ENCODE results near the gene SPATA2L.

SPATA2L gene, protein sequence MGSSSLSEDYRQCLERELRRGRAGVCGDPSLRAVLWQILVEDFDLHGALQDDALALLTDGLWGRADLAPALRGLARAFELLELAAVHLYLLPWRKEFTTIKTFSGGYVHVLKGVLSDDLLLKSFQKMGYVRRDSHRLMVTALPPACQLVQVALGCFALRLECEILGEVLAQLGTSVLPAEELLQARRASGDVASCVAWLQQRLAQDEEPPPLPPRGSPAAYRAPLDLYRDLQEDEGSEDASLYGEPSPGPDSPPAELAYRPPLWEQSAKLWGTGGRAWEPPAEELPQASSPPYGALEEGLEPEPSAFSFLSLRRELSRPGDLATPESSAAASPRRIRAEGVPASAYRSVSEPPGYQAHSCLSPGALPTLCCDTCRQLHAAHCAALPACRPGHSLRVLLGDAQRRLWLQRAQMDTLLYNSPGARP
- 34.5 reads per million, percentile 59 among the genes with 10 or more reads in this experiment for total RNA-seq

DNA sequence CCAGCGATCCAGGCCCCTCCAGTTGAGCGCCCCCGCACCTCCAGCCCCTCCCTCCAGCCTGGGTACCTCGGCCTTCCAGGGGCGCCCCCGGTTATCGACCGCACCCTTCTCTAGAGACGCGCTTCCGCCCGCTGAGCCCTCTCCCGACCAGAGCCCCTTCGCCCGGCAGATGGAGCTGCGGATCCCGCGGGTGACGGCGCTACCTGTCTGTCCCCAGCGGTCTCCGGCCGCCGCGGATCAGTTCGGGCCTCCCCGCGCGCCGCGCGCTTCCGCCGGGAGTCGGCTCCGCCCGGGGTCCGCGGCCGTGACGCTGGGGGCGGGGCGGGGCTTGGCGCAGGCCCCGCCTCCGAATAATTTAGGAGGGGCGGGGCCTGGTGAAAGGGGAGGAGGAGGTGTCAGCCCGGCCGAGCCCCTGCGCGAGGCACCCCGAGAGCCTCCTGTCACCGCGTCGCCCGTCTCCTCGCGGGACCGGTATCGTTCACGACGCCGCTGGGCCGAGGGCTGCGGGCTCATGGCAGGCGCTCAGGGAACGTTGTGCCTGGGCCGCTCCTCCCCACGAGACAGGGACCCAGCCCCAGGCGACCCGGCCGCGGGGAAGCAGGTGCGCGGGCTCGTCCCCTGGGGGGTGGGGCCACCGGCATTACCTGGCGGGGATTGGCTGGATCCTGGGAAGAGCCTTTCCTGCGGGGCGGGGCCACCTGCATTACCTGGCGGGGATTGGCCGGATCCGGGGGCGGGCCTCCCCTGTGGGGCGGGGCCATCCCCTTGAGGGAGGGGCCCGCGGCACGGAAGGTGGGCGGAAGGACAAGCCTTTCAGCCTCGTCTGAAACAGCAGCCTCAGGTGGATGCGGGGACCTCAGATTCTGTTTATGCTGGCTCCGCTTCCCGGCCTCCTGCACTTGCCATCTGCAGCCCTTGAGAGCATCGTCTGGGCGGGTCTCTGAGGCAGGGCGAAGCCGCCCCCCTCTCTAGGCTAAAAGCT is at the start of gene SPATA2L:
SPATA2L (minus strand) TSS at position 281 of the 982 bp plus-strand sequence. CDS start 473 bp downstream, outside the sequence.
- DNase-seq = peak; percentile 97

DNA sequence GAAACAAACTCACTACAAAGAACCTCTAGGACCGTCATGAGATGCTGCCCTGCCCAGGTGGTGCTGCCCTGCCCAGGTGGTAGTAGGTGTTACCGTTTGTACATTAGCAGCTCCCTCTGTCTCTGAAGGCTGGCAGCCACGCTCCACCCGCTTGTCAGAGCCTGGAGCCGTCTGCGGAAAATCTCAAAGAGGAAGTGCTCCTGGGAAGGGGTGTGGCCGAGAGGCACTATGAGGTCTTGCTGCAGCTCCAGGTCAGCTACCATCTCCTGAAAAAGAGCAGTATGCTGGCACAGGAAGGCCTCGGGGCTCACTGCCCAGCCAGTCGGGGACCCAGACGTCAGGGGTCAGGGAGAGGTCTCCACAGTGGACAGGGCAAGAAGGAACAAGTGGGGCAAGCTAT is 48.1 kb upstream of the SPATA2L start:
- no peak for DNase-seq

DNA sequence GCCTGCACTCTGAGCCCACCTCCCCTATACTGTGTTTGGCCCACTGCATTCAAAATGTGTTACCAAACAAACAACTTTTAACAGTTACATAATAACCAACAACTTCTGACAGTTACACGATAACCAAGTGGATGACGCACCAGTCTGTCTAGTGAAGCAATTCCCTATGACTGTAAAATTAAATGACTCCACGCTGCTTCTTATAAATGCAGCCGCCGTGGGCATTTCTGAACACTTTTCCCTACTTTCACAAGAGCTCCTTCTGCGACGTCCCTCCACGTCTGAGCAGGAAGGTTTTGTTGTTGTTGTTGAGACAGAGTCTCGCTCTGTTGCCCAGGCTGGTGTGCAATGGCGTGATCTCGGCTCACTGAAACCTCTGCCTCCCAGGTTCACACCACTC is 47.4 kb upstream of the SPATA2L start:
- DNase-seq = no peak

DNA sequence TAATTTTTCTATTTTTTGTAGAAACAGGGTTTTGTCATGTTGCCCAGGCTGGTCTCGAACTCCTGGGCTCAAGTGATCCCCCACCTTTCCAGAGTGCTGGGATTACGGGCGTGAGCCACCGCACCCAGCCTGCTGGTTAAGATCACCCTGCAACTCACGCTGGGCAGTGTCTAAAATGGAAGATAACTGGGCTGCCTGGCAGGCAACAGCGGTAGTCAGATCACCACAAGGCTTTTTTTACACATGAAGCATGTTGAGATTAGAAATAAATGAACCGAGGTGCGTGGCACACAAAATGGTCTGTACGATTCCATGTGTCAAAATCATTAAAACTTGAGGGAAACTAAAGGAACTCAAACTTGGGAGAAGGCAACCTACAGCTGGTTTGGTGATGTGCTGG is 46.6 kb upstream of the SPATA2L start:
- no peak for DNase-seq

DNA sequence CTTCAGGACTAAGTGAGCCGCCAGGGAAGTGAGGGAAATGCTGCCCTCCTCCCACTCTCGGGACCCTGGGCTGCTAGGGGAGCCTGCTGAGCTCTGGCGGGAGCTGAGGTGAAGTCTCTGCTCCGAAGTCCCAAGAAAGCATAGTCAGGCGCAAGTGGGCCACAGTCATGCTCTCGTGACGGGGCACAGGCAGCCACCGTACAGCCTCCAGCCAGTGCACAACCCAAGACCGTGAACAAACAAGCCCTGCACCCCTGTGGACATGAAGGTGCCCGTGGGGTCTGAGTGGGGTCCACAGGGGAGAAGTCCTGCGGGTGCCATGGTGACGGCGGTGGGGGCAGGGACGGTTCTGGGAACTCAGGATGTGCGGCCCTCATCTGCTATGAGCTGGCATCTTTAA is 44.5 kb upstream of the SPATA2L start:
- DNase-seq = no peak

DNA sequence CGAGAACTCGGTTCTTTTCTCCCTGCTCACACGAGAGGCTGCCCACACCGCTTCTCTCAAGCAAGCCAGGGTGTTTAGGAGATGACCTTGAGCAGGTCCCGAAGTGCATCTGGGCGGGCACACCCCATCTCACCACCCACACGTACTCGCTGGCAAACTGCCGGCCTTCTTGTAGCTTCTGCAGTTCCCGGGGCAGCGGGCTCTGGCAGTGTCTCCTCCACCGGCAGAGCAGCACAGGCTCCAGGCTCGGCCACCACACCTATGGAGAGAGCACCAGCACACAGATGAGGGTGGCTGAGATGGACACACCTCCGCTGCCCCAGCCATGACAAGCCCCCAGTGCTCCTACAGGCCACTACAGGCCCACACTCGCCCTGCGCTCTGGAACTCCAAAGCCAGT is 43.3 kb upstream of the SPATA2L start:
- DNase-seq = no peak

DNA sequence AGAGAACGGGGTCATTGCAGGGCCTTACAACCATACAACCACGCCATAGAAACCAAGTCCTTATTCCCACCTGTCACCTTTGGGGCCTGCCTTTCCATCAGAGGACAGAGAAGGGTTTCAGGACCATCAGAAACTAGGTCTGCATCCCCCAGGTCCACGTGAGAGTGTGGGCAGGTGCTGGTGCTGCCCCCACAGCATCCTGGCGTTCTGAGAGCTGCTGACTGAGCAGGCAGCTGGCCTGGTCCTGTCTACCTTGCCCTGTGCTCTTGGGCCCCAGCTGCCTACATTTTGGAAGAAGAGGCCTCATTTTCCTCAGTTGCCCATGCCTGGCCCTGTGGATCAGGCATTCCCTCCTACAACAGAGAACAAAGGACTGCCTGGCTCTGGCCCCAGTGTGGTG is 41.4 kb upstream of the SPATA2L start:
- DNase-seq = no peak

DNA sequence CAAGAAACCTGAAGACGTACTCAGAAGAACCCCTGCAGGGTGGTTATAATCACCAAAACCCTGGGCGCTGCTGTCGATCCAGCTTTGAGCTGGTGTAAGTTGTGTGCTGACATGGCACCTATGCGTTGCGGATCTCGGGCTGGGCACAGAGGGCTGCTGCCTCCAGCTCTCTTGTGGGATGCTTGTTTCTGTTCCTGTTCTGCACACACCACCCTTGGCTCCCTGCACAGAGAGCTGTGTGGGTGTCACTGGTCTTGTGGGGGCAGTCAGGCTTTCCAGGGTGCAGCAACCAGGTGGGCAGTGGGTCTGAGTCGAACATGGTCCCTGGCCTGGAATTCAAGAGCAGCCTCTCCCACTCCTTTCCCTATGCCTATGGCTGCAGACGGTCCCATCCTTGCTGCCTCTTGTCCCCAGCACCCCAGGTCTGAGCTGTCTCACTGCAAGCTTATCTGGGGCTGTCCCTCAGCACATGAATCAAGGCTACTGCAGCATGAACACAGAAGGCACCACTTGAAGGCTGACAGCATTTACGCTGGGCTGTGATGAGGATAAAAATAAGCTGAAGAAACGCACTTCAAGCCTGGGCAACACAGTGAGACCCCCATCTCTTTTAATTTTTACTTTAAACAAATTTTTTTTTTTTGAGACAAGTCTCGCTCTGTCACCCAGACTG is 40.0 kb upstream of the SPATA2L start:
- DNase-seq = no peak

DNA sequence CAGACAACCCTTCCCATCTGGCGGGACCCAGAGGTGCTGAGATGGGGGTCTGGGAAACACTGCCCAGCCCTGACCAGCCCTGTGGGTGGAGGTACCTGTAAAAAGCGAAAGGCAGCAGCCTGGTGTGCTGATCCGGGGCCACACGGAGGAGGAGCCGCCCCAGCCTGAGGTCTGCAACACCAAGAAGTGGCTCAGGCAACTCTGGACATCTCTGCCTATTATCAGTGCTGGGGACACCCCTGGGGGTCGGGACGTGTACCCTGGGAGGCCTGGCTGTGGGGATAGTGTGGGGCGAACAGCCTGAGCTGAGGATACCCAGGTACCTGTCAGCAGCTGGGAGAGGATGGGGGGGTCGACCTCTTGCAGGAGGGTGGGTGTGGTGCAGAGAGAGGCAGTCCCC is 37.9 kb upstream of the SPATA2L start:
- no peak for DNase-seq

DNA sequence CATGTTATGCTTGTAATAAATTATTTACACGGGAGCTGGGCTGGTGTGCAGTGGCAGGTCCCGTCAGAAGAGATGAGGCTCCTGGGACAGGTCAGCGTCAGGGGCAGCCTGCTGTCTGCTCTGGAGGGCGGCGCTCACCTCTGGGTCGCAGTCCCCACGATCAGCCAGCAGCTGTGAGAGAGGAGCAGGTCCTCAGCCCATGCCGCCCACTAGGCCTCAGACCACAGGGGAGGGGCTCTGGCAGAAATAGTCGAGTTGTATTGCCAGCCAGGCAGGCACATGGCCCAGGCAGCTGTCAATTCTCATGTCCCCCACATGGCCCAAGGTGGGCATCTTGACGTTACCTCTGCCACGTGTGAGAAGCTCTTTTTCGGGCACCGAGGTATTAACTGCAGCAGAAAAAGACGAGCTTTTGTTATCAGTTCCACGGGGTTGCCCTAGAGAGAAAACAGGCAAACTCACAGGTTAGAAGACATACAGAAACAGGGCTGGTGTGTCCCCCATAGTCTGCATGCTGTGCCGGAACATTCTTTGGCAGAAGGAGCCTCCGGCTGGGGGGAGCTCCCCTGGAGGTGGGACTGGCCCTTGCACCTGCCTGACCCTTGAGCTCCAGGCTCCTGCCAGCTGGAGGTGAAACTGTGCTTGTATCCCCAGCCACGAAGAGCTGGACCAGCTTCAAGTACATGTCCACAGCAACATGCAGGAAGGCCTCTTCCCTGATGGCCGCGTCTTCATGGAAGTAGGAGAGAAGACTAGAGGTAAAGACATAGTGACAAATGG is 37.2 kb upstream of the SPATA2L start:
- DNase-seq = no peak

DNA sequence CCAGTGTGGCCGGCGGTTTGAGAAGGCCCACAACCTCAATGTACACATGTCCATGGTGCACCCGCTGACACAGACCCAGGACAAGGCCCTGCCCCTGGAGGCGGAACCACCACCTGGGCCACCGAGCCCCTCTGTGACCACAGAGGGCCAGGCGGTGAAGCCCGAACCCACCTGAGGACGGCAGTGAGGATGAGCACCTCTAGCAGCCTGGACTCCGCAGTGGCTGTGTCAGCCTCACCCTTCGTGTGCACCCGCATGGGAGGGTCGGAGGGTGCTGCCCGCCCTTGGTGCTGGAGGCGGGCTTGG is 36.5 kb upstream of the SPATA2L start:
- DNase-seq = no peak

DNA sequence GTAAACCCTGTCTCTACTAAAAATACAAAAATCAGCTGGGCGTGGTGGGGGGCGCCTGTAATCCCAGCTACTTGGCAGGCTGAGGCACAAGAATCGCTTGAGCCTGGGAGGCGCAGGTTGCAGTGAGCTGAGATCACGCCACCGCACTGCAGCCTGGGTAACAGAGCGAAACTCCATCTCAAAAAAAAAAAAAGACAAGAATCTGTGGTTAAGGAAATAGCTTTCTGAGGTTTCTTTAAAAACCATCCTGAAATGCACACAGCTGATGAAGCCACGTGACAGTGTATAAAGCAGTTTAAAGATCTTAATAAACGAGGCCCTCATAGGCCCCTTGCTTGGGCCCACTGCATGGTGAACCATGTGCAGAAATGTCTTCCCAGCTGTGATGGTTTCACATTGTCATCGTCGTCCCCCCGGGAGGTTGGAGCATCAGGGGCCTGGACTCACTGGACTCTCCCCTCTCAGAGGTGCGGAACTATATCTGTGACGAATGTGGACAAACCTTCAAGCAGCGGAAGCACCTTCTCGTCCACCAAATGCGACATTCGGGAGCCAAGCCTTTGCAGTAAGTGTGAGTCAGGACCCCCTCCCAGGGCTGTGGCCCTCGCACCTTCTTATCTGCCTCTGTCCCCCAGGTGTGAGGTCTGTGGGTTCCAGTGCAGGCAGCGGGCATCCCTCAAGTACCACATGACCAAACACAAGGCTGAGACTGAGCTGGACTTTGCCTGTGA is 36.0 kb upstream of the SPATA2L start:
- peak; percentile 27 for DNase-seq

DNA sequence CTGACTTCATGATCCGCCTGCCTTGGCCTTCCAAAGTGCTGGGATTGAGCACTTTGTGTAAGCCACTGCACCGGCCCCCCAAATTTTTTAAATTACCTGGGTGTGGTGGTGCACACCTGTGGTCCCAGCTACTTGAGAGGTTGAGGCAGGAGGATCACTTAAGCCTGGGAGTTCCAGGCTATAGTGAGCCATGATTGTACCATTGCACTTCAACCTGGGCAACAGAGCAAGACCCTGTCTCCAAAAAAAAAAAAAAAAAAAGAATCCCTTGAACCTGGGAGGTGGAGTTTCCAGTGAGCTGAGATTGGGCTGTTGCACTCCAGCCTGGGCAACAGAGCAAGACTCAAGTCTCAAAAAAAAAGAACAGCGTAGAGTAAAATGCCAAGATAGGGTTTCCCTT is 35.0 kb upstream of the SPATA2L start:
- no peak for DNase-seq

DNA sequence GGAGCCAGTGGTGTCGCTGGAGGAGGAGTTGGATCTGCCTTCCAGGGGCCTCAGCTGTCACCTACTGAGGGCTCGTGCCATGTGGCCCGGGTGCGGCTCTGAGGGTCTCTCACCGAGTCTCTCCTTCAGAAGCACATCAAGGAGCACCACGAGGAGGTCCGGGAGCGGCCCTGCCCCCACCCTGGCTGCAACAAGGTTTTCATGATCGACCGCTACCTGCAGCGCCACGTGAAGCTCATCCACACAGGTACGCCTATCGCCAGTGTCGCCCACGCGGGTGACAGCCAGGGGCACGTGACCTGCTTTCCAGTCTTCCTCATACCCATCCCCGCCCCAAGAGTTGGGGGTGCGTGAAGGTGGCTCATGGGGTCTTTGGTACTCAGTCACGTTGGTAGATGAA is 32.3 kb upstream of the SPATA2L start:
- DNase-seq = no peak

DNA sequence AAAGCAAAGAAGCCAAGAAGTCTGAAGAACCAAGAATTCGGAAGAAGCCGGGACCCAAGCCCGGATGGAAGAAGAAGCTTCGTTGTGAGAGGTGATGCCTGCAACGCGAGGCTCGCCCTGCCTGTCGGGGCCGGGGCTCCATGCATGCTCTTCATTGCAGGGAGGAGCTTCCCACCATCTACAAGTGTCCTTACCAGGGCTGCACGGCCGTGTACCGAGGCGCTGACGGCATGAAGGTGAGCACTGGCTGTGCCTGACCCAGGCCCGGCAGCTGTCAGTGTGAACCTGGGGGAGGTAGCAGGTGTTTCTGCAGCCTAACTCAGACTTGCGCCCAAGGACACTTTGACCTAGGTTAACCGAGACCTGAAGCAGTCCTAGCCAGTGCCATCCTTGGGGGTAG is 31.8 kb upstream of the SPATA2L start:
- no peak for DNase-seq

DNA sequence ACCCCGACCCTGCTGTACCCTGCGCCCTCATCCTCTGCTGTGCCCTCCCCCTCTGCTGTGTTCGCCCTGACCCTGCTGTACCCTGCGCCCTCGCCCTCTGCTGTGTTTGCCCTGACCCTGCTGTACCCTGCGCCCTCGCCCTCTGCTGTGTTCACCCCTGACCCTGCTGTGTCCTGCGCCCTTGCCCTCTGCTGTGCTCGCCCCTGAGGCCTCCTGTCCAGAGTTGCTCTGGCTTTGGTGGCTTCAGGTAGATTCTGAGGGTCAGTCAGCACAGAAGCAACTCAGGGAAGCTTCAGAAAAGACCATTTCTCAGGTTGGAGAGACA is 31.4 kb upstream of the SPATA2L start:
- no peak for DNase-seq

DNA sequence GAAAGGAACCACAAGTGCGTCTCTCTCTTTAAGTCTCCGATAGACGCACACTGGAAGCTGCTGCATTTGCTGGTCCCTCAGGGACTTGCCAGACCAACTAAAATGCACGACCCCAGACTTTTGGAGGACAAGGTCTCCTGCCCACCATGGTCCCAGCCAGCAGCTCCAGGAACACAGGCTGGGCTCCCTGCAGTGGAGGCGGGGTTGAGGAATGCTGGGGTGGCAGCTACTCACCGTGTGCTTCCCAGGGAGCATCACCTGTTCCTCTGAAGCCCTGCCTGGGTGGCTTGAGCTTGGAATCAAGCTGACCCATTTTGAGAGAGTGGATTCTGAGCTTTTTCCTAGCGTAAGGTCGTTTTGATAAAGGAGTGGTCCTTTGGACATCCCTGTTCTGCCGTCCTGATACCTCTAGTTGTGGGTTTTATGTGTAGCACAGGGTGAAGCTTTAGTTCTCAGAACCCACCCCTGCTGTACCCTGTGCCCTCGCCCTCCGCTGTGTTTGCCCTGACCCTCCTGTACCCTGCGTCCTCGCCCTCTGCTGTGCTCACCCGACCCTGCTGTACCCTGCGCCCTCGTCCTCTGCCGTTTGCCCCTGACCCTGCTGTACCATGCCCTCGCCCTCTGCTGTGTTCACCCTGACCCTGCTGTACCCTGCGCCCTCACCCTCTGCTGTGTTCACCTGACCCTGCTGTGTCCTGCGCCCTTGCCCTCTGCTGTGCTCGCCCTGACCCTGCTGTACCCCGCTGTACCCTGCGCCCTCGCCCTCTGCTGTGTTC is 30.8 kb upstream of the SPATA2L start:
- no peak for DNase-seq

DNA sequence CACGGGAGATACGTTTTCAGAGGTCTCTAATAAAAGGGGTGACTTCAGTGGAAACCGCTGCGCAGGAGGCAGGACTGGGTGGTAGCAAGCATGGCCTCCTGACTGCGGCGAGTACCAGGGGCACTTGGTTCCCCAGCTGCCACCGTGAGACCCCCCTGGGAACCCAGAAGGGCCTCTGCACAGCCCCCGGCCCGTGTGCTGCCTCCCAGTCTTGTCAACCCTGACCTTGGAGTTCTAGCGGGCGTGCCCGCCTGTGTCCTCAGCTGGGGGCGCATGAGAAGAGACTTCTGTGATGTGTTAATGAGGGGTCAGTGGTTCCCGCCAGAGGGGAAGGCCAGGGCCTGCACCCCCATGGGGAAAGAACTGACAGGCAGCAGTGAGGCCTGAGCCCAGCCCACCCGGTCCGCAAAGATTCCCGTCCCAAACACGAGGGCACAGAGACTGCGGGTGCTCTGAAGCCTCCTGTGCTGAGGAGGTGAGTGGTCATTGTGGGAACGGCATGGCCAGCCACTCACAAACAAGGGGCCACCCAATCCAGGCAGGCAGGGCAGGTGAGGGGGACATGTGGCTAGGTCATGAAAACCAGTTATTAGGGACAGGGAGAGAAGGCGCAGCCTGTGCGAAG is 29.2 kb upstream of the SPATA2L start:
- no peak for DNase-seq

DNA sequence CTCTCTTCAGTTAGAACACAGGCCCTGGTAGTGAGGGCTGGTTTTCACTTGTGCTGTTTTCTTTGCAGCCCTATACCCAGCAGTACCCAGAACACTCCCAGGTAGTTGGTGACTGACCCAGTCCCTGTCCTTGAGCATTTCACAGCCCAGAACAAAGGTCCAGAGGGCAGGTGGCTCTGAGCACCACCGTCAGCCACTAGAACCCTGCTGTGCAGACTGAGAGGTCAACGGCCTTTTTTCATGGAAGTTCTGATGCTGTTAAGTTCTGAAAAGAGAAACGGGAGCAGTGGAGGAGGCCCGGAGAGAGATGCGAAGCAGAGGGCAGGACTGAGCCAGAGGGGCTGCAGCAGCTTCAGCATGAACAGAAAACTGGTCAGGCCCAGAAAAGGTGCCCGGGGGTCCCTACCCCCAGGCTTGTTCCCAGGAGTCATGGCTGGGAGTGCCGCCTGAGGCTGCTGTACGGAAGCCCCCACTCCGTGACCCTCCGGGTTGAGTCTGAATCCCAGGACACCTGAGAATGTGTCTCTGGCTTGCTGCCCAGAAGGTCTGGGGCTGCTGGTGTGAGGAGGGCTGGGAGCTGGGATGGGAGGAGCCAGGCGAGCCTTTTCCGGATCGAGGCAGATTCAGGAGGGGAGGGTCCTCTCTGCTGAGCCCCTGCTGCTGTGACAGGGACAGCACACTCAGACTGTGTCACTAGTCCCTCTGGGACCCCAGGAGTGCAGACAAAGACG is 28.5 kb upstream of the SPATA2L start:
- DNase-seq = no peak

DNA sequence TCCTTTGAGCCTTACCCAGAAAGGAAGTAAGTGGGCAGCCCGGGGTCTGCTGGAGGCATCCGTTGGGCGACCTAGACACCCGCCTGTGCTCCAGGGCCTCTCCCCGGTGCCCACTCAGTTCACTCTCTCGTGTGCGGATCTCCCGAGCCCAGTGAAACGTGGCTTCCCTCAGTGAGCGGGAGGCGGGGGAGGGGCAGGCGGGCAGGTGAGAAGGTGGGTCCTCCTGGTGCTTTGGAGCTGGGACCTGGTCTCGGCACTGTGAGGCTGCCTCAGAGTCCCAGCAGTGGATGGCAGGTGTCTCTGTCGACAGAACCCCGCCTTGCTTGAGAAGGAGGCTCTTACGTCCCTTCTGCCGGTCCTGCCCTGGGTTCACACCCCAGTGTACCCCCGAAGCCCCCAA is 27.8 kb upstream of the SPATA2L start:
- no peak for DNase-seq
